PC-3 (cell line): ENCODE measurements around the gene ACYP2. TPM values are rescaled to one million over a fixed set of nuclear protein-coding genes. Genes with fewer than 3 reads are reported as not detected.

ENCODE experiments used
- ATAC-seq: fragments of 200-7000 bp; cut with Tn5 transposase; 2 replicates; pipeline ENCODE4 v1.9.1; 2020; ENCODE audit warnings: mild to moderate bottlenecking, moderate library complexity
- BruUV-seq: library from RNA; stranded (reverse); fragments of 400-500 nt; replicated peaks from 2 replicates; lab custom pipeline; 2021; lab: Mats Ljungman, UMichigan
- CTCF ChIA-PET: fragments of 300-600 bp; sonication (Branson Sonifier 250); formaldehyde crosslinking; loops from one replicate; lab custom pipeline; 2022; ENCODE audit warnings: antibody characterized with exemption; lab: Charles Lee
- POLR2A ChIA-PET: fragments of 300-600 bp; sonication (Branson Sonifier 250); formaldehyde crosslinking; loops from one replicate; lab custom pipeline; 2022; ENCODE audit warnings: antibody characterized with exemption; ENCODE audit not compliant: unreplicated experiment; lab: Charles Lee
- DNase-seq: peaks from one replicate; pipeline ENCODE4 v3.0.0-alpha.2; 2015
- H2AFZ ChIP-seq: fragments of 300-600 bp; sonication (generic); 2 replicates; pipeline ENCODE4 v1.6.0; 2016; ENCODE audit warnings: antibody characterized with exemption, low read length
- H3F3A ChIP-seq: fragments of 300-600 bp; sonication (generic); one replicate; pipeline ENCODE4 v1.6.0; 2017; ENCODE audit warnings: antibody characterized with exemption, low read length, control low read depth, mild to moderate bottlenecking; ENCODE audit not compliant: unreplicated experiment
- H3K27ac ChIP-seq: fragments of 300-600 bp; sonication (generic); 2 replicates; pipeline ENCODE4 v1.5.1; 2016; ENCODE audit warnings: mild to moderate bottlenecking, low read length
- H3K27me3 ChIP-seq: fragments of 300-600 bp; sonication (generic); 2 replicates; pipeline ENCODE4 v1.6.1; 2016; ENCODE audit warnings: low read length, mixed read lengths
- H3K36me3 ChIP-seq: fragments of 300-600 bp; sonication (generic); 2 replicates; pipeline ENCODE4 v1.6.1; 2016; ENCODE audit warnings: low read depth, mixed run types, low read length, mixed read lengths
- H3K4me1 ChIP-seq: fragments of 300-600 bp; sonication (generic); 2 replicates; pipeline ENCODE4 v1.5.1; 2016; ENCODE audit warnings: low read length; ENCODE audit not compliant: insufficient read depth
- H3K4me2 ChIP-seq: fragments of 300-600 bp; sonication (generic); 2 replicates; pipeline ENCODE4 v1.6.0; 2016; ENCODE audit warnings: low read length
- H3K4me3 ChIP-seq: fragments of 300-600 bp; sonication (generic); 2 replicates; pipeline ENCODE4 v1.5.1; 2016; ENCODE audit warnings: mild to moderate bottlenecking, low read length, mixed read lengths
- H3K79me2 ChIP-seq: fragments of 300-600 bp; sonication (generic); 2 replicates; pipeline ENCODE4 v1.6.1; 2017; ENCODE audit warnings: low read length, mixed read lengths
- H3K9ac ChIP-seq: fragments of 300-600 bp; sonication (generic); 2 replicates; pipeline ENCODE4 v1.6.0; 2016; ENCODE audit warnings: mild to moderate bottlenecking, low read length
- H3K9me2 ChIP-seq: fragments of 300-600 bp; sonication (generic); replicated peaks from 2 replicates; pipeline ENCODE4 v1.6.1; 2016; ENCODE audit warnings: mixed run types, low read length, mixed read lengths
- H3K9me3 ChIP-seq: fragments of 300-600 bp; sonication (generic); 2 replicates; pipeline ENCODE4 v1.6.1; 2016; ENCODE audit warnings: low read length, mixed read lengths
- H4K20me1 ChIP-seq: fragments of 300-600 bp; sonication (generic); 2 replicates; pipeline ENCODE4 v1.6.1; 2016; ENCODE audit warnings: low read length, mixed read lengths
- EZH2 ChIP-seq: fragments of 300-600 bp; sonication (generic); IDR thresholded peaks from one replicate; pipeline ENCODE4 v1.6.1; 2017; ENCODE audit warnings: antibody characterized with exemption, mild to moderate bottlenecking, low read length; ENCODE audit not compliant: unreplicated experiment
- EZH2phosphoT487 ChIP-seq: fragments of 300-600 bp; sonication (generic); IDR thresholded peaks from 2 replicates; pipeline ENCODE4 v1.6.1; 2018; ENCODE audit warnings: mild to moderate bottlenecking, antibody characterized with exemption, low read length, borderline replicate concordance
- intact Hi-C: fragments of 100-400 bp; cut with micrococcal nuclease; formaldehyde crosslinking; loops from 2 replicates; pipeline ENCODE4 v1.9.0; 2023
- total RNA-seq: library from RNA; depleted of rRNA; stranded (reverse); fragments of >200 nt; gene quantifications from 2 replicates; pipeline ENCODE4 v1.2.3, GENCODE V29; 2014
- TF ChIP-seq, protein P1 (sequence below): fragments of 300-600 bp; sonication (generic); conservative IDR thresholded peaks from 2 replicates; pipeline ENCODE4 v1.5.1; 2017; ENCODE audit warnings: antibody characterized with exemption, low read depth, mild to moderate bottlenecking, low read length

The ACYP2 gene
- total RNA-seq, 1 experiment from 2014 or later: 8.3 TPM

DNA sequence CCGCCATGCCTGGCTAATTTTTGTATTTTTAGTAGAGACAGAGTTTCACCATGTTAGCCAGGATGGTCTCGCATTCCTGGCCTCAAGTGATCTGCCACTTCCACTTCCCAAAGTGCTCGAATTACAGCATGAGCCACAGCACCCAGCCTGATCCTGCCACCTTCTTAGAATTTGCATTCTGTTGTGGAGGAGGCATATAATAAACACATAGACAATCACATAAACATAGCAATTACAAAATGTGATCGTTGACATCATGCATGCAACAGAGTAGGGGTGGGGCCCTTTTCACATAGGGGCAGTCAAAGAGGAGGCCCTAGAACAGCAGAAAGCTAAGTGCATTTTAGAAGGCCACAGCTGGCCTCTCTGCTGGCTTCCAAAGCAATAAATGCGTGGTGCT is 180.5 kb downstream of the ACYP2 start:
- H4K20me1 ChIP-seq: no peaks in the 10 kb centered on the region
- no peaks in the 10 kb centered on the region for H3K27me3 ChIP-seq
- ATAC-seq (no peak), DNase-seq (no peak)
- peaks cover 5% of the 10 kb centered on the region for H3K4me1 ChIP-seq
- POLR2A ChIA-PET: no interaction called here
- H3F3A ChIP-seq: no peaks in the 10 kb centered on the region
- H3K9me2 ChIP-seq: no peaks in the 10 kb centered on the region
- no peaks in the 10 kb centered on the region for H3K9me3 ChIP-seq
- no peak overlapping the region for H3K27ac ChIP-seq
- H3K36me3 ChIP-seq: no peaks in the 10 kb centered on the region
- H3K4me3 ChIP-seq: no peak overlapping the region
- no peak overlapping the region for H2AFZ ChIP-seq
- CTCF ChIA-PET: no interaction called here
- no peaks in the 10 kb centered on the region for H3K79me2 ChIP-seq
- intact Hi-C loops: no loop called here
- H3K9ac ChIP-seq: no peak overlapping the region
- TF ChIP-seq, protein P1, sequence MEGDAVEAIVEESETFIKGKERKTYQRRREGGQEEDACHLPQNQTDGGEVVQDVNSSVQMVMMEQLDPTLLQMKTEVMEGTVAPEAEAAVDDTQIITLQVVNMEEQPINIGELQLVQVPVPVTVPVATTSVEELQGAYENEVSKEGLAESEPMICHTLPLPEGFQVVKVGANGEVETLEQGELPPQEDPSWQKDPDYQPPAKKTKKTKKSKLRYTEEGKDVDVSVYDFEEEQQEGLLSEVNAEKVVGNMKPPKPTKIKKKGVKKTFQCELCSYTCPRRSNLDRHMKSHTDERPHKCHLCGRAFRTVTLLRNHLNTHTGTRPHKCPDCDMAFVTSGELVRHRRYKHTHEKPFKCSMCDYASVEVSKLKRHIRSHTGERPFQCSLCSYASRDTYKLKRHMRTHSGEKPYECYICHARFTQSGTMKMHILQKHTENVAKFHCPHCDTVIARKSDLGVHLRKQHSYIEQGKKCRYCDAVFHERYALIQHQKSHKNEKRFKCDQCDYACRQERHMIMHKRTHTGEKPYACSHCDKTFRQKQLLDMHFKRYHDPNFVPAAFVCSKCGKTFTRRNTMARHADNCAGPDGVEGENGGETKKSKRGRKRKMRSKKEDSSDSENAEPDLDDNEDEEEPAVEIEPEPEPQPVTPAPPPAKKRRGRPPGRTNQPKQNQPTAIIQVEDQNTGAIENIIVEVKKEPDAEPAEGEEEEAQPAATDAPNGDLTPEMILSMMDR: no peak
- no peak for TF ChIP-seq EZH2phosphoT487
- no peak for TF ChIP-seq EZH2
- BruUV-seq: no TSS peak
- no peak overlapping the region for H3K4me2 ChIP-seq

DNA sequence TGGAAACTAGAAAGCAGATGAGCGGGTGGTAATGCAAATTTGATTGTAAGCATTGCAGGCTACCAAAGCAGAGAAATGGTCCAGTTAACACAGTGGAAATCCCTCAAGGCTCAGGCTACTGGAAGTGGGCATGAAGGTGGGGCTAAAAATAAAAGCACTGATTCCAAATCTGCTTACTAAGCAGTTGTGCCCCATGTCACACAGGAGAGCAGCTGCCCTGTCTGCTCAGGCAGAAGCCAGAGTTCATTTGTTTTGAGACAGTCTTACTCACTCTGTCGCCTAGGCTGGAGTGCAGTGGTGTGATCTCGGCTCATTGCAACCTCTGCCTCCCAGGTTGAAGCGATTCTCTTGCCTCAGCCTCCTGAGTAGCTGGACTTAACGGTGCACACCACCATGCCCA is 183.1 kb downstream of the ACYP2 start:
- no peak for DNase-seq
- intact Hi-C loops: no loop called here
- CTCF ChIA-PET: no interaction called here
- ATAC-seq: no peak
- H3K27ac ChIP-seq: no peak overlapping the region
- no peaks in the 10 kb centered on the region for H3K36me3 ChIP-seq
- no peaks in the 10 kb centered on the region for H3K9me2 ChIP-seq
- no peaks in the 10 kb centered on the region for H3K79me2 ChIP-seq
- TF ChIP-seq EZH2 (no peak), EZH2phosphoT487 (no peak)
- TF ChIP-seq, protein P1: no peak
- H4K20me1 ChIP-seq: no peaks in the 10 kb centered on the region
- POLR2A ChIA-PET: no interaction called here
- no peak overlapping the region for H2AFZ ChIP-seq
- H3K9me3 ChIP-seq: no peaks in the 10 kb centered on the region
- no TSS peak for BruUV-seq
- H3F3A ChIP-seq: no peaks in the 10 kb centered on the region
- H3K9ac ChIP-seq: no peak overlapping the region
- H3K4me3 ChIP-seq: no peak overlapping the region
- no peaks in the 10 kb centered on the region for H3K27me3 ChIP-seq
- H3K4me2 ChIP-seq: no peak overlapping the region
- H3K4me1 ChIP-seq: peaks cover 5% of the 10 kb centered on the region

- POLR2A ChIA-PET: no interaction called here
- H3F3A ChIP-seq: no peaks in the 10 kb centered on the region
- ATAC-seq: no peak
Measured at GRCh38 chr2:54303631-54304030, 188.2 kb downstream of the ACYP2 start.

More at GRCh38 chr2:54303631-54304030, 188.2 kb downstream of the ACYP2 start:
- Histone ChIP-seq H3K4me2 (no peak overlapping the region), H3K4me1 (no peaks in the 10 kb centered on the region), H3K9ac (no peak overlapping the region), H3K9me2 (no peaks in the 10 kb centered on the region), H2AFZ (no peak overlapping the region), H3K4me3 (no peak overlapping the region), H3K9me3 (no peaks in the 10 kb centered on the region), H3K79me2 (no peaks in the 10 kb centered on the region), H4K20me1 (no peaks in the 10 kb centered on the region), H3K27ac (no peak overlapping the region), H3K27me3 (no peaks in the 10 kb centered on the region), H3K36me3 (no peaks in the 10 kb centered on the region)
- DNase-seq: no peak
- intact Hi-C loops: no loop called here
- CTCF ChIA-PET: no interaction called here
- TF ChIP-seq, protein P1: no peak
- TF ChIP-seq EZH2phosphoT487 (no peak), EZH2 (no peak)
- BruUV-seq: no TSS peak
